HG03139 (cell line): ENCODE measurements around the gene SRGAP1.
"Not testable (repeated sequence)": the region's sequence is repeated elsewhere in the genome, so short reads cannot be mapped to it uniquely, and the experiment has no call there.

Source experiments
- ATAC-seq: cut with Tn5 transposase; IDR thresholded peaks from one replicate; pipeline ENCODE4 v1.9.1; 2021; ENCODE audit not compliant: unreplicated experiment

Gene SRGAP1

DNA sequence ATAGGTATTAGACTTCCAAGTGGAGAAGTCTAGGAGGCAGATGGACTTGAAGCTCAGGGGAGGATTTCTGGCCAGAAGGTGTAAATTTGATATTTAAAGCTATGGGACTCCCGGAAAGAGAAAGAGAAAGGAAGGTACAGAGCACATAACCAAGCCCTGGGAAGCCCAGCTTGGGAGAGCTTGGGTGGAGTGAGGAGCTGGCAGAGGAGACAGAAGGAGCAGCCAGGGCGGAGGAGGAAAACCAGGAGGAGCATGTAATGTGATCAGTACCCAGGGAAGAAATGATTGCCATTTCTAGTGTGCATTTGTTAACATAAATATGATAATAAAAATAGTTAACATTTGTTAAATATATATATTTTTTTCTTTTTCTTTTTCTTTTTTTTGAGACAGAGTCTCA lies 310.2 kb downstream of the SRGAP1 start:
- ATAC-seq = no peak

DNA sequence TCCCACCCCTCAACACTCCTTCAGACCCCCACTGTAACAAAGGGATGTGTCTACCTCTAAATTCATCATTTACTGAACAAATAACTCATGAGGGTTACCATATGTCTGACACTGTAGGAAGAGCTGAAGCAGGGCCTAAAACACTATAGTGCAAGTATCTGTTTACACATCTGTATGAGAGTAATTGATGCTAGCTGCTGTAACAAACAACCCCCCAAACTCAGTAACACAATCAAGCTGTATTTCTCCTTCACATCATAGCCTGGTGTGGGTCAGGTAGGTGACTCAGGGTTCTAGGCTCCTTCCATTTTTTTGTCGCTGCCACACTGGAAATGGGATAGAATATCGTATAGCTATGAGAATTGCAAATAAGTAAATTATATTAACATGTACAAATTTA lies 312.6 kb downstream of the SRGAP1 start:
- ATAC-seq = no peak

DNA sequence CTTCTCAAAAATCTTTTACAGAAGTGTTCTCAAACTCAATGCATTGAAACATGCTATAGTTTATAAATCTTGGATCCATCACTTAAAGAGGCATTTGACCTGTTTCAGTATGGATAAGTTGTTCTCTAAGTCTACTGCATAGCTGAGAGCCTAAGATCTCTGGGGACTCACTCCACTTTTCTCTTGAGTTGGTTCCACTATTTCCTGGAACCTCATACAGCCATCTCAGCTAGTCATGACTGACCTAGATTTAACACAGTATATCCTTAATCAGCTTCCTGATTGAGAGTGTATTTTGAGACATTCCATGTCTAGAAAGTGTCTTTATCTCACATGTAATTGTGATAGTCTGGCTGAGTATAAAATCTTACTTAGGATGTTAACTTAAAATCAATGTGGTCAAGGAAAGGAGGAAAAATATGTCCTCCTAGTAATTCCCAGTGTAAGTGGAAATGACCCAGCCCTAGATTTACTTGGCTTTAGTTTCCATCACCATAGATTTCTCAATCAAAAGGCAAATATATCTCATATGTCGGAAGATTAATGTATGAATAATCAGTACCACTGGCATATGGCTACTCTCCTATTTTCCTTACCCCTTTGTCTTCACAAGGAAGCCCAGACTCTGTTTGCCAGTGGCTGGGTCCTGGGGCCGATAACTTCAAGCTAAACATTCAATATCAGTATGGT lies 315.7 kb downstream of the SRGAP1 start:
- no peak for ATAC-seq

DNA sequence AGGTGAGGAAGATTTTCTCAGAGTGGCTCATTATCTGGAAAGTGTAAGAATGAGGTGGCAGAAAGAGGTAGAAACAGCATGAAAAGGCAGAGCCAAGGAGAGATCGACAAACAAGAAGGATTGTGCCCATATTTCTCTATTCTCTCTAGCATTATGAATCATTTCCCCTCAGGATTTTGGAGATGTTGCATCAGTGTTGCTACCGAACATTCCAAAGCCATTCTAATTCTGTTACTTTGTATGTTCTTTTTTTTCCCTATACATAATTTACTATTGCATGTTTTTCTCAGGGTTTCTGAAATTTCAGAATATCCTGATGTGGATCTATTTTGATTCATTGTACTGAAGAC lies 316.2 kb downstream of the SRGAP1 start:
- ATAC-seq = no peak

DNA sequence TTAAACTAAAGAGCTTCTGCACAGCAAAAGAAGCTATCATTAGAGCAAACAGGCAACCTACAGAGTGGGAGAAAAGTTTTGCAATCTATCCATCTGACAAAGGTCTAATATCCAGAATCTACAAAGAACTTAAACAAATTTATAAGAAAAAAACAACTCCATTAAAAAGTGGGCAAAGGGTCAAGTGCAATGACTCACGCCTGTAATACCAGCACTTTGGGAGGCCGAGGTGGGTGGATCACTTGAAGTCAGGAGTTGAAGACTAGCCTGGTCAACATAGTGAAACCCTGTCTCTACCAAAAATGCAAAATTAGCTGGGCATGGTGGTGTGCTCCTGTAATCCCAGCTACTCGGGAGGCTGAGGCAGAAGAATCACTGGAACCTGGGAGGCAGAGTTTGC lies 322.1 kb downstream of the SRGAP1 start:
- not testable (repeated sequence) for ATAC-seq

DNA sequence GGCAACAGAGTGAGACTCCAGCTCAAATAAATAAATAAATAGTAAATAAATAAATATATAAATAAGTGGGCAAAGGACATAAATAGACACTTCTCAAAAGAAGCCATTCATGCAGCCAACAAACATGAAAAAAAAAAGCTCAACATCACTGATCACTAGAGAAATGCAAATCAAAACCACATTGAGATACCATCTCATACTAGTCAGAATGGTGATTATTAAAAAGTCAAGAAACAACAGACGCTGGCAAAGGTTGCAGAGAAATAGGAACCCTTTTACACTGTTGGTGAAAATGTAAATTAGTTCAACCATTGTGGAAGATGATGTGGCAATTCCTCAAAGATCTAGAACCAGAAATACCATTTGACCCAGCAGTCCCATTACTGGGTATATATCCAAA lies 322.5 kb downstream of the SRGAP1 start:
- not testable (repeated sequence) for ATAC-seq

DNA sequence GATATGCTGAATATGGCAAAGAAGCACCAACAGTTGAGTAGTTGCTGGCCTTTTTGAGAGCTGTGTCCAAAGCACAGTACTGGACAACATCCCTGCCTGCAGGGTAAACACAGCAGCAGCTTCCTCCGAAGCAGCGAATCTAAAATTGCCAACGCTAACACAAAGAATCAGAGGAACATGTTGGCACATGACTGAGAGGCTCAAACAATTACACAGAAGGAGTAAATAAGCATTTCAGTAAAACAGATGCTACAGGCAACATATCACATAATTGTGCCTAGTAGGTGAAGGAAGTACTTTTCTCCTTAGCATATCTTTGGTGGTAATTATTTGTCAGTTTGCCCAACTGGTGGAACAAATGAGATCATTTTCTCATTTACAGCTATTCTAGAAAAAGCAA lies 325.5 kb downstream of the SRGAP1 start:
- no peak for ATAC-seq

DNA sequence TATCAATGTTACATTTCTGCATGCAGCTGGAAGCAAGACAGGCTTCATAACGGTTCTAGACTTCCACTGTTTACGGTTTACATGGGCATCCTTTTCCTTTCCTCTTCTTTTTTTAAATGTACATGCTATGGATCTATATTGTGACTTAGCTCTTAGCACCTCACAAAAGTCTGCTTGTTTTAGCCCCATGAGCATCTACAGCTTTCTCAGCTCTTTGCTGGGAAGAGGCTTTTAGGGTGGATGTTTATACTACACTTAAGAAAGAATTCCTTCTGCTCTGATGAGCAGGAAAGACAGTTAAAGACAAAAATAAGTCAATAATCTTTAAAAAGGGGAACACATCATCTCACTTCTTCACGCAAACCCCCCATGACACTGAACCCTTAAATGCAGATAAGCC lies 326.2 kb downstream of the SRGAP1 start:
- no peak for ATAC-seq

DNA sequence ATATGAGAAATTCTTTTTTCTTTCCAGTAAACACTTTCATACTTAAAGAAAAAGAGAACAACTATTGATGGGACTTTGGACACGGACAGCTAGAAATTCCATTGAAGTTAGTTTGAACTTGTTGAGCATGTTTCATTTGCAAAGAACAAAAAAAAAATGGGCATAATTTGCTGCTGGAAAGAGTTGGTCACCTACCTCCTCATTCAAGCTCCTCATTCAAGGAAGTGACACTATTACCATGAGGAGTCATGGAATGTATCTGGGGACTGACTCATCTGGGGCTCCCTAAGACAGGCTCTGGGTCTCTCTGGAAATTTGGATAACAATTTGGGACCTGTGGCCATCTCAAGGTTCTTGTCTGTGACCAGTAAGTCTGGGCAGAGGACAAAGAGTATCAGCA lies 327.2 kb downstream of the SRGAP1 start:
- ATAC-seq = no peak

DNA sequence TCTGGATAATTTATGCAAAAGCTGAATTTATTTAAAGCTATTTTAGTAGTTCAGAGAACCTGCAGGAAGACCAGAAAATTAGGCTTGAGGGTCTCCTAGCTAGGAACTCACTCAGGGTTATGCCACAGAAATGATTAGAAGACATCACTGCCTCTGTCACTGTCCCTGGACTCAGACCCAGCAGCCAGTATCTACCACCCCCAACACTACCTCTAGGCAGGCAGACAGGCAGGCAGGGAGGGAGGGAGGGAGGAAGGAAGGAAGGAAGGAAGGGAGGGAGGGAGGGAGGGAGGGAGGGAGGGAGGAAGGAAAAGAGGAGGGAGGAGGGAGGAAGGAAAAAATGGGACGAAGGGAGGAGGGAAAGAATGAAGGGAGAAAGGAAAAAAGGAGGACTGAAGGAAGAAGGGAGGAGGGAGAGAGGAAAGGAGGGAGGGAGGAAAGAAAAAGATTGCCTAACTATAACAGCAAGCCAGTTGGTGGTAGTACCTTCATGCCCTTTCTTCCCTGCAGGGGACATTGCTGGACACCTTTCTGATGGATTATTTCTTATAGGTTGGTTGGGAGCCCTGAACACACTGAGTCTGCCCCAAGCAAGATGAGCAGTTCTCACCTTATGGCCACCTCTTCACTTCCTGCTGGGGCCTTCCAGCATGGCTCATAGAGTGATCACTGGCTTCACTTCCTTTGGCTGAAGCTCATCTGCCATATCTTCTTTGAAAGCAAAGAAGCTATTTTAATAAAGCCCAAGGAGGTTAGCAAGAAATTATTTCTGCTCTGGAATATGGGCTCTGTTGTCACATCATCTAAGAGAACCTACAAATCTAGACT lies 327.9 kb downstream of the SRGAP1 start:
- no peak for ATAC-seq

DNA sequence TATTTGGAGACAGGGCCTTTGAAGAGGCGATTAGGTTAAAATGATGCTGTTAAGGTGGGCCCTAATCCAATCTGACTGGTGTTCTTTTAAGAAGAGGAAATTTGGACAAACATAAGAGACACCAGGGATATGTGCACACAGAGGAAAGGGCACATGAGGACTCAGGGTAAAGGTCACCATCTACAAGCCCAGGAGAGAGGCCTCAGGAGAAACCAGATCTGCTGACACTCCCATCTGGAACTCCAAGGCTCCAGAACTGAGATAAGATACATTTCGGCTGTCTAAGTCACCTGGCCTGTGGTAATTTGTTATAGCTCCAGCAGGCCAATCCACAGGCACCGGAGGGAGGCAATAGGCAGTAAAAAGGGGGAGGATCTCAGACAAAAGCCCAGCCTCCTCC lies 329.0 kb downstream of the SRGAP1 start:
- ATAC-seq = no peak

DNA sequence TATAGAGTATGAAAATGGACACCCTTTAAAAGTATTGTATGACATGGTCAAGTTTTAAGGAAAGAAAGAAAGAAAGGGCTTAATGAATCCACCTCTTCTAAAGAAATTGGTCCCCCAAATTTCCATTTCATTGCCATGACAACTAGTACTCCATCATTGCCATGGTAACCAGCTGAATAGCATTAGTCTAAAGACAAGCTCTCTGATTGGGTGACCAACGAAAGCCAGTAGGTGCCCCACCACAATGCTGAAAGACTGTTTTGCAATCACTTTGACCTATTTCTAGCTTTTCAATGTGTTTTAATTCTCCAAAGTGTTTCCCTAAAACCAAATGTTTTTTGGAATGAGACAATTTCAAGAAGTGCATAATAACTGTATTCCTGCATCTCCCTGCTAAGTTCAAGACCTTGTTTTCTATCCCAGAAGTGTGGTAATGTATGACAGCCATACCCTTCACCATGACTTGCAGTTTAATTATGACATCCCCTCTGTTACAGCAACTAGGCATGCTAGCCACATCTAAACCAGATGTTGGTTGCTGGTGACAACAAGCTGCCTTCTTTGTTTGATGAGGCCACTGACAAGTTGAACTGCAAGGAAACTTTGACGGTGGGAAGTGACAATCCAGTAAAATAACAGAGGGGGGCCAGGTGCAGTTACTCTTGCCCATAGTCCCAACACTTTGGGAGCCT lies 330.9 kb downstream of the SRGAP1 start:
- ATAC-seq = no peak

DNA sequence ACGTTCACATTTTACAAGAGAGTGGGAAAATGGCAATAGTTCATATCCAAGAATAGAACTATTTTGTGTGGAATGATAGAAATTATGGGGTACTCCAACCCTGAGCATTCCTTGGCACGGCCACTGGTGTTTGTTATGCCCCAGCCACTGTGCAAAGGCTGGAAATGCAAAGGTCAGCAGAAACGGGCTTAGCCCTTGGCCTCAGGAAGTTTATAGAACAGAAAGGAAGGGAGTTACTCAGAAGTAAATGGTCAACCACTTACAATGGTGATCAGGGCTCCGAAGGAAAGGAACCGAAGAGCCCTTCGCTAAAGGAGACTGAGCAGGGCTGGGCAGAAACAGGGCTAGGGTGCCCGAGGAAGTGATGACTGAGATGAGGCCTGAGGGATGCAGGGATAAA lies 332.5 kb downstream of the SRGAP1 start:
- no peak for ATAC-seq

DNA sequence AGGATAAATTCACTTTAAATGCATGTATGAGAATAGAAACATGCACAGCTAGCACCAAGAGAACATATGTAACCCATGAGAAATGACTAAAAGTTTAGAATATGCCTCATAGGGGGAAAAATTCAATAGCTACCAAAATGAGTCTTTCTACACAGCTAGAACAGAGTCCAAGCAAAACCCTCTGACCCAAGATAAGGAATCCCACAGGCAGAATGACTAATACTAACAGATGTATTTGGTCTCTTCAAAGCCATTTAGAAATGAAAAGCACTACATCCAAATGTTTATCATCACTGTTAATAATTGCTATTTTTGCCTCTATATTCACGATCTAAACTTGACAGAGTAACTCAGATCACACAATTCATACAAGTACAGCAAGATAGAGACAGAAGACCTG lies 333.6 kb downstream of the SRGAP1 start:
- ATAC-seq = no peak

DNA sequence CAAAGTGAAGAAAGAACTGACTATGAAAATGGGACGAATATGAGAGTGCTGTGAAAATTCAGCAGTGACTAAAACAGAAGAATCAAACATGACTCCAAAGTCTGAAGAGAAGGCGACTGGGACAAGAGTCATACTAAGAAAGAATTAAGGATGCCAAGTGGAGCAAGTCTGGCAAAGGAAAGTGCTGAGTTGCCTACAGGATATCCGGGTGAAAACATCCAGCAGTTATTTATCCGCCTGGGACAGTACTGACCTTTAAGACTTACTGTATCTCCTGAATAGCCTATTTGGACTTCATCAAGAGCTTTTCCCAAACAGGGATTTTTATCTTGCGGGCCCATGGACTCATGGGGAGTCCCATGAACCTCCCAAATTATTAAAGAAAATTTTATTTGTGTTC lies 336.5 kb downstream of the SRGAP1 start:
- no peak for ATAC-seq

DNA sequence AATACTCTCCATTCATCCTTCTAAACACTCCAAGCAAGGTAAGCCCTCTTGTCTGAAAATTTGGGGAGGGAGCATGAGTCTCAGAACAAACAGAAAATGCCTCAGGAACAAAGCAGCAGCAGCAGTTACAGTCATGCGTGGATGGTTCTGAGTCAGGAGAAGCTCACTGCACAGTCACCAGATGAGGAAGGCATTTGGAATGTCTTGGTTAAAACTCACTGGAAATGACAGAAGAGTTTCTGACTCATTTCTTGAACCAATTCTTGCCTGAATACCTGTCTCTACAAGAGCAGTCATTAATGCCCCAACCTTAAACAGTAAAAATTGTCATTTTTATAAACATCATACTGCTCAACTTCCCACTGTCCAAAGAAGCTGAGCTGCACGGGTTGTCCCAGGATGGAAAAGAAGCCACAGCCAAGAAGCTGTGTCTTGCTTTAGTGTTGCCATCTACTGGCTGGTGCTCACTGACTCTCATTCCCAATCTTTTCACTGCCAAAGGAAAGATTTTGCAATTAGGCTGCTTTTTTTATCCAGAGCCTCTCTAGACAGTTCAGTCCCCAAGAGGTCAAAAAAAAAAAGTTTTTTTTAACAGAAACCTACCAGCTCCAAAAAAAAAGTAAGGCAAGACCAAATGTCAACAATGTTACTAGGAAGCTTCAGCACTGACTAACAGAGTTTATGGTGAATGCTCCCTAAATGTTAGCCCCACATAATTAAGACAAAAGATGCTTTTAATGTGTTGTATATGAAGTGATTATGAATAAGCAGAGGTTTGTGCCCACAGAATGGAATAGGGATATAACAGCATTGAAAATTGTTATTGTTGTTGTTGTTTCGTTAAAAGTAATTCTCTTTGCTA lies 337.2 kb downstream of the SRGAP1 start:
- ATAC-seq = no peak

DNA sequence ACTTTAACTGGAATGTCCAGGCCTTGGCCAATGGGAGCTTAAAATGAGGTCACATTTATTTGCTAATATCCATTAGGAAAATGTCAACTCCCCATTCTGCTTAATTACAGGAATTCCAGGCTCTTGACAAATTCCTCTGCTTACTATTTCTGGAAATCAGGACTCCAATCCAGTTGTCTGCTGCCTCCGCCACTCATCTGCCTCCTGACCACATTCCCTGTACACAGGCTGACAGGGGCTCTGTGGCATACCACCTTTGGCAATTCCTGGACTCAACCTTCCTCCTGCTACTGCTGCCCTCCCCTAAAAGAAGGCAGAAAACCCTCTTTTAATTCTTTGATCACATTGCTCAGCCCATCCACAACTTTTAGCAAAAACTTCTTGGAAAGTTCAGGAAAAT lies 339.7 kb downstream of the SRGAP1 start:
- no peak for ATAC-seq

DNA sequence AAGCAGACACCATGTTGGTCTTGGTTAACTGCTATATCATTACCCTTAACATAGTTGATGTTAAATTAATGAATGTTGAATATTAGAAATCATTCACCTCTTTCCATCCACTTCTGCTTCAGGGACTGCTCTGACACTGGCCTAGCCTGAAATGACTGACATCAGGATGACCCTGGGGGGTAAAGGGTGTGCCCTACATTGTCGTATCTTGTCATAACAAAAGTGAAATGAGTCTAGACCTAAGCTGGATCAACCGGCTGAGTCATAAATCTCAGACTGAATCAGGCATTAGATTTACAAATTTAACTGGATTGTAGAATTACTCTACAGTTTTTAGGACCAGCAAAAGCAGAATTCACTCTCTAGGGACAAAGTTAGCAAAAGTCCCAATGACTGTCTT lies 342.3 kb downstream of the SRGAP1 start:
- ATAC-seq = no peak

DNA sequence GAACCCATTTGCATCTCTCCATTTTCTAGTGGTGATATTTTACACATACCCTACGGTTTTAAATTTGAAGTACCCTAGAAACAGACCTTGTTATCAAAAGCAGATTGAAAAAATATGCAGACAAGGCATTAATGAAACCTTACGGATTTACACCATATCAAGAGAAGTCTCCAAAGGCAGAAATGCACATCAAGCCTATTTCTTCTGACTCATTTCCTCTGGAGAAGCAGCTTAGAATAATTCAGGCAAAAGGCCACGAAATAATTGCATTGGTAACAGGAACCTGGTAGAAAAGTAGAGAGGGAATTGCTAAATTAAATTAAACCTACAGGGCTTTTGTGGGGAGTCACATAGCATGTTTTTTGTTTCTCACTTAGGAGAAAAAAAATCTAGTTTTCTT lies 342.9 kb downstream of the SRGAP1 start:
- ATAC-seq = no peak

DNA sequence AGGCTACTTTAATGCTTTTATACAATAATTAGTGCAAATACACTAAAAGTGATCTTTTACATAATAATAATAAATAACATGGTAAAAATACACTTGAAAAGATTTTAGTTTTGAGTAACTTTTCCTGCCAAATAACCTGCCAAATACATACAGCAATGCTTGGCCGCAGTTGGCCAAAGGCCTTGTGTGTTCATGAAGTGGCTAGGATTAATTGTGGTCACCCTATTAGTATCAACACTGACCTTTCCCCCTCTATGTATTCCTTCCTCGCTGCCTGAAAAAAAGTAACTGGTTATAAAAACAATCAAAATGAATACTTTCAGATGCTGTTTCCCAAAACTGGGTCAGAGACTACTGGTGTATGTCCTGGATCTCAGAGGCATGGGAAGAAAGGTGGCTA lies 343.3 kb downstream of the SRGAP1 start:
- no peak for ATAC-seq

DNA sequence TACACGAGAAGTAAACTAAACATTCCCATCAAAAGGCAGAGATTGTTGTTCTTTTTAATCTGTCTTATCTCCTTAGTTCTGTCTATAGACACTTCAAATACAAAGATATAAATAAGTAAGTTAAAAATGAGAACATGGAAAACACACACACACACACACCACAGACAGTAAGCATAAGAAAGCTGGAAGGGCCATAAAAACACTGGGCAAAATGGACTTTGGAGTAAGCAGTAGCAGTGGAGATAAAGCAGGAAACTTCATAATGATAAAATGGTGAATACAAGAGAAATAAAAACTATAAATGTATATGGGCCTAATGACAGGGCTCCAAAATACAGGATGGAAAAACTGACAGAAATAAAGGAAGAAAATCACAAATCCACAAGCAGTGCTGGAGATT lies 345.0 kb downstream of the SRGAP1 start:
- no peak for ATAC-seq
